Mesenteric fat pad (tissue), 1 donor: Measurements from ENCODE around the gene TSPAN18. TPM values are rescaled to one million over a fixed set of nuclear protein-coding genes. Genes with fewer than 3 reads are reported as not detected.

Experiments used
- DNase-seq: peaks from one replicate; pipeline ENCODE4 v3.0.0-alpha.2; 2020; ENCODE audit warnings: low spot score
- total RNA-seq: library from RNA; stranded (reverse); fragmentation: NEBNext Ultra II Directional; extraction: Animal tissue kit (Norgen Biotek cat#: 25700); gene quantifications from one replicate; pipeline ENCODE4 v1.2.1, GENCODE V29; 2021
- donor health status: DM: yes; HTN: yes; CAD: no.

TSPAN18 gene
- total RNA-seq, 1 donor from 2014 or later, result 14.2 TPM

DNA sequence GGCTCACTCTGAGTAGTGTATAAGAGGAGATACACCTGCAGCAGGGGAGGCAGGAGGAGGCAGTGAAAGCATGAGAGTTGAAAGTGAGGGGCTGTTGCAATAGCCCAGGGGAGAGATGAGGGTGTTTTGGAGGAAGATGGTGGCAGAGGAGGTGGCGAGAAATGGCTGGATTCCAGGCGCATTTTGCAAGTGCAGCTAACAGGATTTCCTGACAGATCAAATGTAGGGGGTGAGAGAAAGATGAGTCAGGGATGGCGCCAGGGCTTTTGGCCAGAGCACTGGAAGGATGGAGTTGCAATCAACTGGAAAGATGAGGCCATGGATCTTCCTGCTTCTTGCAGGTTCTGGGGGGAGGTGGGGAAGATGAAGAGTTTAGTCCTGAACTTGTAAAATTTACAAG is 16.8 kb upstream of the TSPAN18 start:
- no peak for DNase-seq

GRCh38 chr11:44711113-44711786 is 15.5 kb upstream of the TSPAN18 start:
- DNase-seq, result no peak

- DNase-seq, result no peak
Measured at GRCh38 chr11:44711787-44712608, 14.8 kb upstream of the TSPAN18 start.

GRCh38 chr11:44713022-44713421 is 13.7 kb upstream of the TSPAN18 start:
- DNase-seq, result no peak

- DNase-seq, result no peak
Measured at GRCh38 chr11:44716256-44716655, 10.5 kb upstream of the TSPAN18 start.

DNA sequence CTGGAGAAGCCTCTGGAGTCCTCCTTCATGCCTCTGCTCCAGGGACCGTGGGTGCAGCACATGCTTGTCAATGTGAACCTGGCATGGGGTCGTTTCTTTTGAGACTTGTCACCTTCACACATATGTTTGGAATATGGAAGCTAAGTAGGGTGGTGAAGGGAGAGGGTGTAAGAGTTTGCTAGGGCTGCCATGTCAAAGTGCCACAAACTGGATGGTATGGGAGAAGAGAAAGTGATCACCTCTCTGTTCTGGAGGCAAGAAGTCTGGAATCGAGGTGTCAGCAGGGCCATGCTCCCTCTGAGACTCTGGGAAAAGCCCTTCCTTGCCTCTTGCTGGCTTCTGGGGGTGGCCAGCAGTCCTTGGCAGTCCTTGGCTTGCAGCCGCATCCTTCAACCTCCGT is 8.7 kb upstream of the TSPAN18 start:
- DNase-seq, result no peak

- no peak for DNase-seq
Measured at GRCh38 chr11:44718612-44719390, 8.0 kb upstream of the TSPAN18 start.

- no peak for DNase-seq
Measured at GRCh38 chr11:44725016-44725685, 1.6 kb upstream of the TSPAN18 start.

DNA sequence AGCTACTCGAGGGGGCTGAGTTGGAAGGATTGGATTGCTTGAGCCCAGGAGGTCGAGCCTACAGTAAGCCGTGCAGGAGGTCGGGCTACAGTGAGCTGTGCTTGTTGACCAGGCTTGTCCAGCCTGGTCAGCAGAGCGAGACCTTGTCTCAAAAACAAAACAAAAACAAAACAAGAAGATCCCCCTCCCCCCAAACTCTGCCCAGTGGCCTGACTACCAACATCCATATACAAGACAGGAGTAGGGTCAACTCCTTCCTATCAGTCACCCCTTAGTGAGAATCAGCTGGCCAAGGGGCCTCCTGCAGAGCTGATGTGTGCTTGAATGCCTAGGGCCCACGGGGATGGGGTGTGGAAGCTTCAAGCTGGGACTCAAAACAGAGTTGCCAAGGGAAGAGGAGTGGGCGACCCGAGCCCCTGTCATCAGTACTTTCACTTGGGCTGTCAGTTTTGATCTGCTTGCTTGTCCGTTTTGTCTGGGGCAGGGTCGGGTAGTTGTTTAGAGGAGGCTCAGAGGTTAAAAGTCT is 942 bp upstream of the TSPAN18 start:
- no peak for DNase-seq

DNA sequence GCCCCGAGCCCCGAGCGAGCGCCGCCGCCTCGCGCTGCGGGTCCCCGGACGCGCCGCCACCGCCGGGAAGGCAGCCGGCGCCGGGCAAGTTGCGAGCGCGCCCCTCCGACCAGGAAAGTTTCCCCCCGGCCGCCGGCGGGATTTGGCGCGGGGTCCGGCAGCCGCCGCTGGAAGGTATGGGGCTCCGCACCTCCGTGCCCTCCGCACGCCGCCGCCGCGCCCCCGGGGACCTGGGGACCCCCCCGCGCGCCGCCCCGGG is 281 bp downstream of the TSPAN18 start:
- no peak for DNase-seq

DNA sequence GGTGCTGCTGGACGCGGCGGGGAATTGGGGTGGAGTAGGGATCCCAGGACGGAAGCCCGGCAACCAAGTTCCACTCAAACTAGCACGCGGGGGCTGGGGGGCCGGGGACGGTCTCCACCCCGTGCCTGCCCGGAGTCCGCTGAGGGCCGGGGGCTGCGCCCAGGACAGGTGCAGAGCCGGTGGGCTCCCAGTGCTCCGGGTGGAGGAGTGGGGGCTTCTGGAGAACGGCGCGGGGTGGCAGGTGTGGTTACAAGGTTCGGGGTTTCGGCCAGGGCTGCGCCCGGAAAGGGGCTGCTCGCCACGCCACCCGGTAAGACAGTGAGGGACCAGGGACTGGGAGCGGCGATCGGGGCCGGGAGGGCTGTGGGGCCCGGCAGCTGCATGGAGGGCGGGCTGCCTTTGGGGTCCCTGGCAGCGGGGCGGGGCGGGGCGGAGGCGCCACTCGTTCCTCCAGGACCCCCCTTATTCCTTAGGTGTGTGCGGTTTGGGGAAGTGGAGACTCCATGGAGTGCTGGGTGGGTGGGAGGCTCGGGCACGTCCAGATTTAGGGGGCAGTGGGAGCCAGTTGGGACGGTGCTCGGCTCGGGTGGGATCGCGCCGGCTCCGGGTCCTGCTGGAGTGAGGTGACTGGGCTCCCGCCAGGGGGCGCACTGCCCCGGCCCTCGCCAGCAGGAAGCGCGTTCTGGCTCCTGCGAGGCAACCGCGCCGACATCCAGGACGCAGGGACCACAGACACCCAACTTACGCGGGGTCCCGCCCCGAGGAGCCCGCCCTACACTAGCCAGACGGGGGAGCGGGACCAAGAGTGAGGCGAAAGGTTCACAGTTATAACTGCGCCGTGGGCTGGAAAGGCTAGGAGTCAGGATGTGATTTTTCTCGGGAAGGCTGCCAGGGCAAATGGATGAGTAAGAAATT is 868 bp downstream of the TSPAN18 start:
- DNase-seq, result peak; percentile 94

GRCh38 chr11:44728491-44728910 is 1.7 kb downstream of the TSPAN18 start:
- no peak for DNase-seq

- no peak for DNase-seq
Measured at GRCh38 chr11:44729063-44729462, 2.3 kb downstream of the TSPAN18 start.

GRCh38 chr11:44729713-44730112 is 3.0 kb downstream of the TSPAN18 start:
- DNase-seq, result no peak

GRCh38 chr11:44730775-44731174 is 4.0 kb downstream of the TSPAN18 start:
- no peak for DNase-seq

GRCh38 chr11:44731685-44732430 is 5.1 kb downstream of the TSPAN18 start:
- DNase-seq, result no peak

GRCh38 chr11:44732564-44732963 is 5.8 kb downstream of the TSPAN18 start:
- DNase-seq, result no peak

DNA sequence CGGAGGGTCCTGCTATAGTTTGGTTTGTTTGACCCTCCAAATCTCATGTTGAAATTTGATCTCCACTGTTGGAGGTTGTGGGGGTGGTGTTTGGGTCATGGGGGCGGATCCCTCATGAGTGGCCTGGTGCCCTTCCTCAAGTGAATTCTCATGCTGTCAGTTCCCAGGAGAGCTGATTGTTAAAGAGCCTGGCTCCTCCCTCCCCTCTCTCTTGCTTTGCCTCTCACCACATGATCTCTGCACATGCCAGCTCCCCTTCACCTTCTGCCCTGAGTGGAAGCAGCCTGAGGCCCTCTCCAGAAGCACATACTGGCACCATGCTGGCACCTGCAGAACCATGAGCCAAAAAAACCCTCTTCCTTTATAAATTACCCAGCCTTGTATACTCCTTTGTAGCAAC is 7.1 kb downstream of the TSPAN18 start:
- no peak for DNase-seq

DNA sequence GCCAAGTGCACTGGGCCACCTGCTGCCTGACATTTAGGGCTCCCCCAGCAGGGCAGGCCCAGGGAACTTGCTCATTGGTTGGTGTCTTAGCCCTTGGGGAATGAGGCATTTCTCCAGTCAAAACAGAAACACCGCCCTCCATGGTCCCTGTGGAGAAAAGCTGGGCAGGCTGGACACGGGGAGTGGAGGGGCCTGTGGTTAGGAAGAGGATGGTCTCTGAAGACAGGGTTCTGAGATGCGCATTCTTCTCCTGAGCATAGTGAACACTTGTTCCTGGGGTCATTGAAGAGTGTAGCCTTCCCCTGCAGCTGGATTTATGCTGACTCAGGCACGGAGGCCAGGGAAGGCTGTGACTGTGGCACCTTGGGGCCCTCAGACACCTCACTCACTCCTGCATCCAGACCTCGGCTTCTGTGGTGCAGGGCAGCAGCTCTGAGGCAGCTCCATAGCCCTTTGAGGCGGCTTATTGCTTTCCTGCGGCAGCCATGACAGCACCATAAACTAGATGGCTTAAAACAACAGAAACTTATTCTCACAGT is 8.2 kb downstream of the TSPAN18 start:
- no peak for DNase-seq
